Urinary bladder (tissue), 4 donors: Measurements from ENCODE around the gene PPIH. TPM values are rescaled to one million over a fixed set of nuclear protein-coding genes. Genes with fewer than 3 reads are reported as not detected.
"Not testable (repeated sequence)": the region's sequence is repeated elsewhere in the genome, so short reads cannot be mapped to it uniquely, and the experiment has no call there.

ENCODE experiments used
- DNase-seq: peaks from one replicate; pipeline ENCODE4 v3.0.0-alpha.2; 2015; ENCODE audit errors: extremely low spot score
- H3K27ac ChIP-seq: one replicate; pipeline ENCODE4 v1.5.1; 2013; ENCODE audit warnings: low read depth, mild to moderate bottlenecking, moderate library complexity
- H3K36me3 ChIP-seq: one replicate; pipeline ENCODE4 v1.6.1; 2013; ENCODE audit warnings: mild to moderate bottlenecking, moderate library complexity; ENCODE audit not compliant: insufficient read depth
- H3K4me1 ChIP-seq: one replicate; pipeline ENCODE4 v1.6.1; 2013; ENCODE audit warnings: mild to moderate bottlenecking, moderate library complexity; ENCODE audit not compliant: insufficient read depth
- H3K4me3 ChIP-seq: one replicate; pipeline ENCODE4 v1.5.1; 2013; ENCODE audit warnings: low read depth, low read length
- WGBS: extraction: QIAGEN DNeasy Blood & Tissue Kit; methylation state at CpG from one replicate; pipeline ENCODE4 v1.1.7; 2013; 5-methylcytosine and 5-hydroxymethylcytosine counted together
- polyA plus RNA-seq: library from polyadenylated mRNA; stranded (reverse); fragments of 200-250 nt; gene quantifications from one replicate; pipeline ENCODE4 v1.2.3, GENCODE V29; 2013
- total RNA-seq: library from RNA; depleted of rRNA; stranded (reverse); fragments of >200 nt; gene quantifications from one replicate; pipeline ENCODE4 v1.2.3, GENCODE V29; 2014
- donor health status: healthy with polysubstance abuse.
- donor health status: healthy.

The PPIH gene
- total RNA-seq (24.1 TPM), polyA plus RNA-seq (29.8 TPM)

DNA sequence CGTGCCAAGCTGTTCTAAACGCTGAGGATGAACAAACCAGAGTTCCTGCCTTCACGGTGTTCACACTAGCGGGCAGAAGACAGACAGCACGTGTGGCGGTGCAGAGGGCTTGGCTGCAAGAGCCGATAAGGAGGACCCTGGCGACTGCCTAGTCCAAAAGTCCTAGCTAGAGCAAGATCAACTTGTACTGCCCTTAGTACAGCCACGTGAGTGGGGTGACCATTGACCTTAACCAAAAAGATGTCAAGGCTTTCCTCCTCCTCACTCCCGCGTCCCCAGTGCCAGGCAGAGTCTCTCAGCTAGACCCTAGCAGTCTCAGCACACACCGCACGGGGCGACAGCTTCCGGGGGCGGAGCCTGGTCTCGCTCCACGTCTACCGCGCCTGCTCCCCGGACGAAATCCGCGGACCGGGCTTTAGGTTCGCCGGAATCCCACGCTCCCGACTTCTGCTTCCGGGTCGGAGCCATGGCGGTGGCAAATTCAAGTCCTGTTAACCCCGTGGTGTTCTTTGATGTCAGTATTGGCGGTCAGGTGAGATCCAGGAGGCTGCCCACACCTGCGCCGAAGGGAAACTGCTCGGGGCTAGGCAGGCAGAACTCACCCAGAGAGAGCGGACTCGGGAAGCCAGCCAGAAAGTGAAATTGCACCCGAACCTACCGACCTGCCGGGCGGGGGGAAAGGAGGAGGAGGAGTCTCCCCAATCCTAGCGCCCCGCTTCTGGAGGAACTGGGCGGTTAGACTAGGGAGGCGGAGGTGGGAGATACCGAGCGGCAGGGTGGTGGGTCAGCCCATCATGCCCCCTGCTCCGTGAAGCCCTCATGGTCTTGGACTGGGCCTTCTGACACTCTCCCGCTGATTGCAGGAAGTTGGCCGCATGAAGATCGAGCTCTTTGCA lies at the start of gene PPIH:
TSS of gene PPIH (plus strand) at position 443 of the 896 bp plus-strand sequence. CDS start at position 467, 24 bp downstream.
- H3K4me1 ChIP-seq, result no peaks in the 10 kb centered on the region
- H3K27ac ChIP-seq, result peak within 1 kb of the TSS; percentile 84
- peak within 1 kb of the TSS; percentile 68 for H3K4me3 ChIP-seq
- no peaks in the 10 kb centered on the region for H3K36me3 ChIP-seq
- under 1% methylated on average over 53 of the region's 53 CpGs for WGBS
- peak; percentile 88 for DNase-seq

DNA sequence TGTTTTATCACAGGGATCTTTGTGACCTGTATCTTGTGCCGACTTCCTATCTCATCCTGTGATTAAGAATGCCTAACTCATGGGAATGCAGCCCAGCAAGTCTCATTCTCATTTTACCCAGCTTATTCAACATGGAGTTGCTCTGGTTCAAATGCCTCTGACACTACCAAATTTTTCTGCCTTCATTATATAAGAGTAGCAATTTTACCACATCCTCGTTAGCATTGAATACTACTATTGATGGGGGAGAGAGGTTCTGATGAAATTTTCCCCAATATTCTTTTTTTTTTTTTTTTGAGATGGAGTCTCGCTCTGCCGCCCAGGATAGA lies 44.5 kb upstream of the PPIH start:
- H3K27ac ChIP-seq, result no peak overlapping the region
- no peak for DNase-seq
- 80% methylated on average over 4 of the region's 4 CpGs for WGBS
- H3K36me3 ChIP-seq, result no peaks in the 10 kb centered on the region
- H3K4me1 ChIP-seq, result no peaks in the 10 kb centered on the region
- no peak overlapping the region for H3K4me3 ChIP-seq

DNA sequence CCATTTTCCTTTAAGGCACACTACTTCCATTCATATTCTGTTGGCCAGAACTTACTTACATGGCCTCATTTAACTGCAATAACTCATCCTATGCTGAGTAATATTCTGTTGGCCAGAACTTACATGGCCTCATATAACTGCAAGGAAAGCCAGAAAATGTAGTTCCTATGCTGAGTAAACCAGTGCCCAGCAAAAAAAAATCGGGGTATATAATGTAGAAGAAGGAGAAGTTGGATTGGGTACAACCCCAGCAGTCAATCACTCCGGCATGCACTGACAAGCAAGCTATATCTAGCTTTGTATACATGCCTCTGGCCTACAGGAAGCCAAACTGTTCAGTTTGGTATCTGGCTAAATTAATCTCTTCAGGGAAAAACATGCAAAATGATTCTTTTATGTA lies 39.4 kb upstream of the PPIH start:
- Histone ChIP-seq H3K4me3 (no peak overlapping the region), H3K4me1 (no peaks in the 10 kb centered on the region), H3K36me3 (no peaks in the 10 kb centered on the region), H3K27ac (no peak overlapping the region)
- 71% methylated on average over 2 of the region's 2 CpGs for WGBS
- peak; percentile 6 for DNase-seq

DNA sequence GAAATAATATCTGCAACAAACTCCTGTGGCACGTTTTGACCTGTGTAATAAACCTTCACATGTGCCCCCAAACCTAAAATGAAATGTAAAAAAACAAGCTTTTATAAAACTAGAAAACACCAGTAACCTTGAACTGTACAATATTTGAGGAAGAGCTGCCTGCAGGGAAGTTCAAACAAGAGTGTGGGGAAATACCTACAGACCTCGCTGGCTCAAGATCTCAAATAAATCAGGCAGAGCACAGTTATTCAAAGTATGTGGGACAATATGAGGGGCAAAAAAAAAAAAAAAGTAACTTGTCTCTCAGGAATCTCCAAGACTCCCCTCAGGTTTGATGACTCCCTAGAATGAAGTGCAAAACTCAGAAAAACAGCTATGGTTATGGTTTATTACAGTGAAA lies 37.9 kb upstream of the PPIH start:
- H3K4me3 ChIP-seq, result no peak overlapping the region
- H3K36me3 ChIP-seq, result no peaks in the 10 kb centered on the region
- 40% methylated on average over 2 of the region's 2 CpGs for WGBS
- DNase-seq, result no peak
- no peaks in the 10 kb centered on the region for H3K4me1 ChIP-seq
- H3K27ac ChIP-seq, result no peak overlapping the region

DNA sequence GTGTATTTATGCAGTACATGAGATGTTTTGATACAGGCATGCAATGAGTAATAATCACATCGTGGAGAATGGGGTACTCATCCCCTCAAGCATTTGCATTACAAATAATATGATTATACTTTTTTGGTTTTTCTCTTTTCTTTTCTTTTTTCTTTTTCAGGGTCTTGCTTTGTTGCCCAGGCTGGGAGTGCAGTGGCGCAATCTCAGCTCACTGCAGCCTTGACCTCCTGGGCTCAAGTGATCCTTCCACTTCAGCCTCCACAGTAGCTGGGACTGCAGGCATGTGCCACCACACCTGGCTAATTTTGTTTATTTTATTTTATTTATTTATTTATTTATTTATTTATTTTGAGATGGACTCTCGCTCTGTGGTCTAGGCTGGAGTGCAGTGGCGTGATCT lies 37.0 kb upstream of the PPIH start:
- not testable (repeated sequence) for H3K4me1 ChIP-seq, DNase-seq, H3K27ac ChIP-seq, H3K36me3 ChIP-seq, H3K4me3 ChIP-seq
- 91% methylated on average over 4 of the region's 4 CpGs for WGBS

DNA sequence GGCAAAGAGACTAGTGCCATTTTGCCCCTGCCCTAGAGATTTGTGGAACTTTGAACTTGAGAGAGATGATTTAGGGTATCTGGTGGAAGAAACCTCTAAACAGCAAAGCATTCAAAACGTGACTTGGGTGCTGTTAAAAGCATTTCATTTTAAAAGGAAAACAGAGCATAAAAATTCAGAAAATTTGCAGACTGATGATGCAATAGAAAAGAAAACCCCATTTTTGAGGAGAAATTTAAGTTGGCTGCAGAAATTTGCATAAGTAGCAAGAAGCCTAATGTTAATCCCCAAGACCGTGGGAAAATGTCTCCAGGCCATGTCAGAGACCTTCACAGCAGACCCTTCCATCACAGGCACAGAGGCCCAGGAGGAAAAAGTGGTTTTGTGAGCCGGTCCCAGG lies 31.0 kb upstream of the PPIH start:
- H3K27ac ChIP-seq, H3K36me3 ChIP-seq, DNase-seq, H3K4me1 ChIP-seq, H3K4me3 ChIP-seq: not testable (repeated sequence)
- 82% methylated on average over 3 of the region's 3 CpGs for WGBS

GRCh38 chr1:42639116-42639515 lies 19.1 kb upstream of the PPIH start:
- Histone ChIP-seq H3K4me1 (no peaks in the 10 kb centered on the region), H3K4me3 (no peak overlapping the region), H3K36me3 (no peaks in the 10 kb centered on the region), H3K27ac (no peak overlapping the region)
- no peak for DNase-seq

- DNase-seq, result no peak
- no peaks in the 10 kb centered on the region for H3K4me1 ChIP-seq
- no peak overlapping the region for H3K27ac ChIP-seq
- no peak overlapping the region for H3K4me3 ChIP-seq
- WGBS, result 89% methylated on average over 2 of the region's 2 CpGs
- no peaks in the 10 kb centered on the region for H3K36me3 ChIP-seq
Measured at GRCh38 chr1:42646056-42646455, 12.2 kb upstream of the PPIH start.

DNA sequence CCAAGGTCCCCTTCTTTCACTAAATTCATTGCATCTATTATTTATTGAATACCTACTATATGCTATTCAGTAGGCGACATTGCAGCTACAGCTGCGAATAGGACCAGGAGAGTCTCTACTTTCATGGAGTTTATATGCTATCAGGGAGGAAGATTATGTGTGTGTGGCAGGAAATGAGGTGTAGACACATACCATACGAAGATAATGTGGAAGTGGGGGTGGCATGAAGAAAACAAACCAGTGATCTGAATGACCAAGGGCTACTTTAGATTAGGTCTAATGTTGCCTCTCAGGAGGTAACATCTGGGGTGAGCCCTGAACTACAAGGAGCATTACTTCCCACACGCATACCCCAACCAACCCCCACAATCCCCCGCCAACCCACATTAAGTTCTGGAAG lies 1.0 kb upstream of the PPIH start:
- DNase-seq, result no peak
- Histone ChIP-seq H3K4me3 (no peak overlapping the region), H3K4me1 (no peaks in the 10 kb centered on the region), H3K36me3 (no peaks in the 10 kb centered on the region), H3K27ac (no peak overlapping the region)
- WGBS, result 80% methylated on average over 5 of the region's 5 CpGs

GRCh38 chr1:42658877-42659337 lies 684 bp downstream of the PPIH start:
- Histone ChIP-seq H3K36me3 (no peaks in the 10 kb centered on the region), H3K4me3 (peak overlapping the region; percentile 68), H3K27ac (no peak overlapping the region), H3K4me1 (no peaks in the 10 kb centered on the region)
- 6% methylated on average over 20 of the region's 20 CpGs for WGBS
- no peak for DNase-seq

DNA sequence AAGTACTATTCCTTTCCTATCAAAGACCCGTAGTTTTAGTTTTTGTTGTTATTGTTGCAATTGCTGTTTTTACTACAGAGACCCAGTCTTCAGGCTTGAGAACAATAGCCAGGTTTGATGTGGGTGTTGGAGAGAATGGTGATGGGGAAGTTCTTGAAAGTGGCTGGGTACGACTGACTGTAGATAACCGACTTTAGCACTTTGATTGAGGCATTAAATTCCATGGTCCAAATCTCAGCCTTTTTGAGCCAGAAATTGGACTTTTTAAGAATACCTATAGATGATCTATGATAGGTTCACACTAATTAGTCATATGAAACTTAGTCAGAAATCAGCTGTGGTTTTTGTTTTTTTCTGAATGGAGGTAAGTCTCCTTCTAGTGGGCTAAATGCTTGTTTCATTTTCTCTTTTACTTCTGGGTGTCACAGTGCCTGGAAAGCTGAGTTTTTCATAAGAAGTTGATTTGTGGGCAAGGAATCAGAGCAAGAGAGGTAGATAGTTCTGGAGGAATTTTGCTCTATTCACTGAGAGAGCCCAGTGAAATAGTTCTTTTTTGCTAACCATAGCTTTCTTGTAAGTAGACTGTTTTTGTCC lies 2.8 kb downstream of the PPIH start:
- no peak overlapping the region for H3K27ac ChIP-seq
- 75% methylated on average over 3 of the region's 3 CpGs for WGBS
- no peaks in the 10 kb centered on the region for H3K36me3 ChIP-seq
- DNase-seq, result no peak
- no peak overlapping the region for H3K4me3 ChIP-seq
- no peaks in the 10 kb centered on the region for H3K4me1 ChIP-seq

DNA sequence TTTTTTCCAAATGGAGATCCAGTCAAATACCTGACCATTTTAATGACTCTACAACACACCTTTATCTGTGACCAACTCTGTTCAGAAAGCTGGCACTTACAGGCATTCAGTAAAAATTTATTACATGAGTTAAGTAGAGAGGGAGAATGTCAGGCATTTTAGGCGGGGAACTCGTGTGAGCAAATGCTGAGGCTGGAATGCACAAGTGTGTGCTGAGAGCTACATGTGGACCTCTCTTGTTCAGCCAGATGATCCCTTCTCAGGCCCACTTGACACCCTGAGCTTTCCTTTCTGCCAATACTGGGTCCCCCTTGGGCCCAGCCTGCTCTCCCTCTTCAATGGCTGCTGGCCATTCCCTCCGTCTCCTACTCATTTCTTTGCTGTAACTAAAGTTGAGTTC lies 11.7 kb downstream of the PPIH start:
- no peak overlapping the region for H3K27ac ChIP-seq
- DNase-seq, result no peak
- H3K36me3 ChIP-seq, result peaks cover 2% of the 10 kb centered on the region
- H3K4me3 ChIP-seq, result no peak overlapping the region
- H3K4me1 ChIP-seq, result no peaks in the 10 kb centered on the region
- WGBS, result 89% methylated on average over 3 of the region's 3 CpGs

DNA sequence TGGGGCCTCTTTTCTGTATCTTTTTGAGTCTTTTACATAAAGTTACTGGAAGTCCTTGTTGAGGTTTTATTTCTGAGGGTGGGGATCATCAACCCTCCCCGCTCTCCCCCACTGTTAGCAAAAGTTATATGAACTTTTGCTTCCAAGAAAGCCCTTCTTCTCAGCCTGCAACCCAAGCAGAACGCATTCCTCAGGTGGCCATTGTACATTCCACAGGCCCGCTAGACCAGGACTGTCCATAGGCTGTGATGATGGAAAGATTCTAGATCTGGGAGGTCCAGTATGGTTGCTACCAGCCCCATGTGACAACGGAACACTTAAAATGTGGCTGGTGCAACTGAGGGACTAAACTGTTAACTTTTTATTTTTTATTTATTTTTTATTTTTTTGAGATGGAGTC lies 12.2 kb downstream of the PPIH start:
- H3K4me1 ChIP-seq, result no peaks in the 10 kb centered on the region
- H3K36me3 ChIP-seq, result peaks cover 2% of the 10 kb centered on the region
- WGBS, result 97% methylated on average over 4 of the region's 4 CpGs
- H3K4me3 ChIP-seq, result no peak overlapping the region
- no peak for DNase-seq
- no peak overlapping the region for H3K27ac ChIP-seq

DNA sequence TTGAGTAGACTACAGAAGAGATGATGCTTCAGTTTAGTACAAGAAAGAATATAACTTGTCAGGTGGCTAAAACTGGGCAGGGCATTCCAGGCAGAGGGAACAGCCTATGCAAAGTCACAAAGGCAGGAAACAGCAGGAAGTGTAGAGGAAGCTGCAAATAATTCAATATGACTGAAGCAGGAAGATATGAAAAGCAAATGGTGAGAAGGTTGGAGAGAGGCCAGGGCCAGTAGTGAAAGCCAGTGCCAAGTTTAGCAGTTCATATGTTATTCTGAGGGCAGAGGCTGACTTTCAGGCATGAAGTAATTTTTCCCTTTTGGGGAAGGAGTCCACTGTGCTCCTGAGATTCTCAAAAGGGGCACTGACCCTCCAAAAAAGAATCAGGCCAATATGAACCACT lies 16.0 kb downstream of the PPIH start:
- DNase-seq, result no peak
- no peak overlapping the region for H3K4me3 ChIP-seq
- H3K36me3 ChIP-seq, result peaks cover 2% of the 10 kb centered on the region
- H3K27ac ChIP-seq, result no peak overlapping the region
- H3K4me1 ChIP-seq, result no peaks in the 10 kb centered on the region
